Neural cell (in vitro differentiated cells): Measurements from ENCODE around the gene CXCL16. TPM values are rescaled to one million over a fixed set of nuclear protein-coding genes. Genes with fewer than 3 reads are reported as not detected.

Experiments
- H2AFZ ChIP-seq: fragments of 200-600, 300-800 bp; sonication (generic), shearing (Covaris generic); 2 replicates; pipeline ENCODE4 v1.6.0; 2014; ENCODE audit warnings: low read depth, mild to moderate bottlenecking, antibody characterized with exemption, low read length, moderate library complexity
- H3F3A ChIP-seq: fragments of 200-600 bp; shearing (Covaris generic); 2 replicates; pipeline ENCODE4 v1.6.1; 2016; ENCODE audit warnings: mild to moderate bottlenecking, moderate library complexity, mixed read lengths, antibody characterized with exemption, low read length; ENCODE audit not compliant: insufficient read depth, poor library complexity, severe bottlenecking
- H3K27ac ChIP-seq: fragments of 200-600, 300-800 bp; sonication (generic), shearing (Covaris generic); 2 replicates; pipeline ENCODE4 v1.5.1; 2014; ENCODE audit warnings: mild to moderate bottlenecking, low read length, moderate library complexity
- H3K27me3 ChIP-seq: fragments of 300-800, 200-600 bp; sonication (generic), shearing (Covaris generic); 2 replicates; pipeline ENCODE4 v1.6.0; 2014; ENCODE audit warnings: mild to moderate bottlenecking, low read depth, low read length, moderate library complexity; ENCODE audit not compliant: insufficient read depth
- H3K36me3 ChIP-seq: fragments of 300-800, 200-600 bp; sonication (generic), shearing (Covaris generic); 2 replicates; pipeline ENCODE4 v1.5.1; 2014; ENCODE audit warnings: mild to moderate bottlenecking, antibody characterized with exemption, low read length, moderate library complexity; ENCODE audit not compliant: insufficient read depth
- H3K4me2 ChIP-seq: fragments of 300-800, 200-600 bp; sonication (generic), shearing (Covaris generic); 2 replicates; pipeline ENCODE4 v1.6.0; 2014; ENCODE audit warnings: mild to moderate bottlenecking, low read length
- H3K4me3 ChIP-seq: fragments of 300-800, 200-600 bp; sonication (generic), shearing (Covaris generic); 2 replicates; pipeline ENCODE4 v1.5.1; 2014; ENCODE audit warnings: mild to moderate bottlenecking, low read length, moderate library complexity
- H3K79me2 ChIP-seq: fragments of 200-600 bp; shearing (Covaris generic); replicated peaks from 2 replicates; pipeline ENCODE4 v1.6.0; 2014; ENCODE audit warnings: mild to moderate bottlenecking, low read length, moderate library complexity; ENCODE audit not compliant: insufficient read depth
- H3K9ac ChIP-seq: fragments of 300-800, 200-600 bp; sonication (generic), shearing (Covaris generic); 2 replicates; pipeline ENCODE4 v1.6.1; 2016; ENCODE audit warnings: mild to moderate bottlenecking, low read length, mixed read lengths
- H3K9me2 ChIP-seq: fragments of 200-600 bp; shearing (Covaris generic); 2 replicates; pipeline ENCODE4 v1.6.1; 2016; ENCODE audit warnings: mild to moderate bottlenecking, low read length, mixed read lengths; ENCODE audit not compliant: insufficient read depth
- H3K9me3 ChIP-seq: fragments of 200-600, 300-800 bp; sonication (generic), shearing (Covaris generic); 2 replicates; pipeline ENCODE4 v1.6.1; 2016; ENCODE audit warnings: mild to moderate bottlenecking, mixed run types, low read length, moderate library complexity, mixed read lengths
- H4K20me1 ChIP-seq: fragments of 200-600 bp; shearing (Covaris generic); 2 replicates; pipeline ENCODE4 v1.6.1; 2016; ENCODE audit warnings: mild to moderate bottlenecking, mixed run types; ENCODE audit not compliant: insufficient read depth
- CTCF ChIP-seq: fragments of 450-650 bp; IDR thresholded peaks from 2 replicates; pipeline ENCODE4 v1.5.1; 2014; ENCODE audit warnings: antibody characterized with exemption, mild to moderate bottlenecking, moderate library complexity; ENCODE audit not compliant: poor library complexity, severe bottlenecking
- EP300 ChIP-seq: fragments of 450-650 bp; conservative IDR thresholded peaks from 2 replicates; pipeline ENCODE4 v1.6.1; 2014; ENCODE audit warnings: antibody characterized with exemption, mild to moderate bottlenecking, moderate library complexity; ENCODE audit not compliant: poor library complexity, severe bottlenecking
- EZH2 ChIP-seq: fragments of 200-600, 300-800 bp; shearing (Covaris generic), sonication (generic); IDR thresholded peaks from 2 replicates; pipeline ENCODE4 v1.6.1; 2014; ENCODE audit warnings: antibody characterized with exemption, low read length, borderline replicate concordance, mild to moderate bottlenecking; ENCODE audit not compliant: insufficient read depth, poor library complexity, severe bottlenecking
- MXI1 ChIP-seq: fragments of 450-650 bp; conservative IDR thresholded peaks from 2 replicates; pipeline ENCODE4 v1.6.1; 2014; ENCODE audit warnings: antibody characterized with exemption, mild to moderate bottlenecking; ENCODE audit not compliant: poor library complexity, severe bottlenecking
- POLR2AphosphoS5 ChIP-seq: IDR thresholded peaks from 2 replicates; pipeline ENCODE4 v1.6.1; 2012
- RAD21 ChIP-seq: fragments of 450-650 bp; conservative IDR thresholded peaks from 2 replicates; pipeline ENCODE4 v1.6.1; 2014; ENCODE audit warnings: antibody characterized with exemption, mild to moderate bottlenecking, moderate library complexity
- SMC3 ChIP-seq: fragments of 450-650 bp; conservative IDR thresholded peaks from 2 replicates; pipeline ENCODE4 v1.6.1; 2014; ENCODE audit warnings: antibody characterized with exemption, mild to moderate bottlenecking, moderate library complexity; ENCODE audit not compliant: poor library complexity
- TAF1 ChIP-seq: IDR thresholded peaks from 2 replicates; pipeline ENCODE4 v1.6.1; 2012; ENCODE audit warnings: low read depth
- polyA plus RNA-seq: library from polyadenylated mRNA; depleted of rRNA; stranded (reverse); fragments of >200 nt; gene quantifications from 2 replicates; pipeline ENCODE4 v1.2.3, GENCODE V29; 2014
- TF ChIP-seq, protein P1 (sequence below): IDR thresholded peaks from 2 replicates; pipeline ENCODE4 v1.6.1; 2012; ENCODE audit warnings: borderline replicate concordance

CXCL16 gene
- polyA plus RNA-seq, 1 donor from 2014 or later = not detected

- no peaks in the 10 kb centered on the region for H3F3A ChIP-seq
- H3K27me3 ChIP-seq = no peaks in the 10 kb centered on the region
- no peak overlapping the region for H3K27ac ChIP-seq
- H3K9me3 ChIP-seq = no peaks in the 10 kb centered on the region
- H3K4me3 ChIP-seq = no peak overlapping the region
- TF ChIP-seq POLR2AphosphoS5 (no peak), MXI1 (no peak), RAD21 (no peak), CTCF (no peak), TAF1 (no peak), EZH2 (no peak), EP300 (no peak), SMC3 (no peak)
- TF ChIP-seq, protein P1, sequence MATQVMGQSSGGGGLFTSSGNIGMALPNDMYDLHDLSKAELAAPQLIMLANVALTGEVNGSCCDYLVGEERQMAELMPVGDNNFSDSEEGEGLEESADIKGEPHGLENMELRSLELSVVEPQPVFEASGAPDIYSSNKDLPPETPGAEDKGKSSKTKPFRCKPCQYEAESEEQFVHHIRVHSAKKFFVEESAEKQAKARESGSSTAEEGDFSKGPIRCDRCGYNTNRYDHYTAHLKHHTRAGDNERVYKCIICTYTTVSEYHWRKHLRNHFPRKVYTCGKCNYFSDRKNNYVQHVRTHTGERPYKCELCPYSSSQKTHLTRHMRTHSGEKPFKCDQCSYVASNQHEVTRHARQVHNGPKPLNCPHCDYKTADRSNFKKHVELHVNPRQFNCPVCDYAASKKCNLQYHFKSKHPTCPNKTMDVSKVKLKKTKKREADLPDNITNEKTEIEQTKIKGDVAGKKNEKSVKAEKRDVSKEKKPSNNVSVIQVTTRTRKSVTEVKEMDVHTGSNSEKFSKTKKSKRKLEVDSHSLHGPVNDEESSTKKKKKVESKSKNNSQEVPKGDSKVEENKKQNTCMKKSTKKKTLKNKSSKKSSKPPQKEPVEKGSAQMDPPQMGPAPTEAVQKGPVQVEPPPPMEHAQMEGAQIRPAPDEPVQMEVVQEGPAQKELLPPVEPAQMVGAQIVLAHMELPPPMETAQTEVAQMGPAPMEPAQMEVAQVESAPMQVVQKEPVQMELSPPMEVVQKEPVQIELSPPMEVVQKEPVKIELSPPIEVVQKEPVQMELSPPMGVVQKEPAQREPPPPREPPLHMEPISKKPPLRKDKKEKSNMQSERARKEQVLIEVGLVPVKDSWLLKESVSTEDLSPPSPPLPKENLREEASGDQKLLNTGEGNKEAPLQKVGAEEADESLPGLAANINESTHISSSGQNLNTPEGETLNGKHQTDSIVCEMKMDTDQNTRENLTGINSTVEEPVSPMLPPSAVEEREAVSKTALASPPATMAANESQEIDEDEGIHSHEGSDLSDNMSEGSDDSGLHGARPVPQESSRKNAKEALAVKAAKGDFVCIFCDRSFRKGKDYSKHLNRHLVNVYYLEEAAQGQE = no peak
- H3K9ac ChIP-seq = no peak overlapping the region
- H2AFZ ChIP-seq = no peak overlapping the region
- H3K36me3 ChIP-seq = no peaks in the 10 kb centered on the region
- no peak overlapping the region for H3K4me2 ChIP-seq
- no peaks in the 10 kb centered on the region for H3K79me2 ChIP-seq
- H4K20me1 ChIP-seq = no peaks in the 10 kb centered on the region
- no peaks in the 10 kb centered on the region for H3K9me2 ChIP-seq
These were observed 40.7 kb upstream of the CXCL16 start for GRCh38 chr17:4780325-4780955.

DNA sequence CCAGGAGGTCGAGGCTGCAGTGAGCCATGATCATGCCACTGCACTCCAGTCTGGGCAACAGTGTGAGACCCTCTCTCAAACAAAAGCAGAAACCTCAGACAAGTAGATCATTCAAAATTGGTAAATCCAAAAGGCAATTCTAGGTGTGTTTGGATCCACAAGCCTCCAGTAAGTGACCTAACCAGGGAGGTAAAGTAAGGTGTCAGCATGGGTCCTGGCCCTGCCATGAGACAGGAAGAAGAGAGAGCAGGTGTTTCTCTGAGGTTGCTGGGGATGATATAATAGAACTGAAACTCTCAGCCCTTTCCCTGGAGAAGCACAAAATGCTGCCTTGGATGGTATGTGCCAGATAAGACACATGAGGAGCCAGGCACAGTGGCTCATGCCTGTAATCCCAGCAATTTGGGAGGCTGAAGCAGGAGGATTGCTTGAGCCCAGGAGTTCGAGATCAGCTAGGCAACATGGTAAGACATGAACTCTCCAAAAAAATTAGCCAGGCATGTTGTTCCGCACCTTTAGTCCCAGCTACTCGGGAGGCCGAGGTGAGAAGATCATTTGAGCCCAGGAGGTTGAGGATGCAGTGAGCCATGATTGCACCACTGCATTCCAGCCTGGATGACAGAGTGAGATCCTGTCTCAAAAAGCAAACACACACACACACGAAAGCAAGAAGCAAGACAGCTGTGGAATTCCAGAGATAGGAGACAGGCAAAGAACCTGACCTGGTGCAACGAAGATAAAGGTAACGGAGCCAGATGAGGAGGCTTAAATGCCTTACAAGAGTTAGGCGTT lies 38.4 kb upstream of the CXCL16 start:
- H3K27me3 ChIP-seq = no peaks in the 10 kb centered on the region
- no peak for TF ChIP-seq EP300
- TF ChIP-seq RAD21 = no peak
- TF ChIP-seq TAF1 = no peak
- no peak for TF ChIP-seq EZH2

More for the DNA sequence above, 38.4 kb upstream of the CXCL16 start:
- Histone ChIP-seq H4K20me1 (no peaks in the 10 kb centered on the region), H3K36me3 (no peaks in the 10 kb centered on the region), H2AFZ (no peak overlapping the region), H3K4me2 (no peak overlapping the region), H3F3A (no peaks in the 10 kb centered on the region), H3K27ac (no peak overlapping the region), H3K4me3 (no peak overlapping the region), H3K9me3 (no peaks in the 10 kb centered on the region), H3K9me2 (no peaks in the 10 kb centered on the region), H3K9ac (no peak overlapping the region), H3K79me2 (no peaks in the 10 kb centered on the region)
